Fibroblast of the aortic adventitia (primary cell): ENCODE data around the gene TCEA2. TPM values are rescaled to one million over a fixed set of nuclear protein-coding genes. Genes with fewer than 3 reads are reported as not detected.
A peak's percentile ranks its signal among the peaks of the same experiment; 100 is the strongest.

Experiments used
- DNase-seq: peaks from one replicate; pipeline ENCODE4 v3.0.0-alpha.2; 2010; ENCODE audit warnings: low read depth
- H3K4me3 ChIP-seq: 2 replicates; pipeline ENCODE4 v1.5.1; 2011; ENCODE audit warnings: low read depth, mild to moderate bottlenecking, control low read depth, low read length, moderate library complexity
- CTCF ChIP-seq: IDR thresholded peaks from 2 replicates; pipeline ENCODE4 v1.5.1; 2011; ENCODE audit warnings: mild to moderate bottlenecking, low read length, control low read depth, inconsistent platforms; ENCODE audit not compliant: insufficient read depth
- total RNA-seq: library from RNA; depleted of rRNA; stranded (reverse); fragments of >200 nt; gene quantifications from 2 replicates; pipeline ENCODE4 v1.2.3, GENCODE V29; 2012; ENCODE audit warnings: low replicate concordance

The TCEA2 gene
- total RNA-seq, 1 donor = 23.5 TPM

- DNase-seq = no peak
- TF ChIP-seq CTCF = no peak
- H3K4me3 ChIP-seq = no peak overlapping the region
These were observed 4.8 kb downstream of the TCEA2 start for GRCh38 chr20:64067733-64068307.

- no peak for DNase-seq
- H3K4me3 ChIP-seq = no peak overlapping the region
- no peak for TF ChIP-seq CTCF
These were observed 5.6 kb downstream of the TCEA2 start for GRCh38 chr20:64068386-64069208.

GRCh38 chr20:64069209-64069613 is 6.2 kb downstream of the TCEA2 start:
- no peak for TF ChIP-seq CTCF
- no peak overlapping the region for H3K4me3 ChIP-seq
- no peak for DNase-seq

- no peak for DNase-seq
- no peak overlapping the region for H3K4me3 ChIP-seq
- peak; percentile 75 for TF ChIP-seq CTCF
These were observed 6.7 kb downstream of the TCEA2 start for GRCh38 chr20:64069614-64070243.

- DNase-seq = no peak
- no peak for TF ChIP-seq CTCF
- no peak overlapping the region for H3K4me3 ChIP-seq
These were observed 7.4 kb downstream of the TCEA2 start for GRCh38 chr20:64070244-64070993.
